GM12878 (cell line): ENCODE data around the gene PNPLA5. TPM values are rescaled to one million over a fixed set of nuclear protein-coding genes. Genes with fewer than 3 reads are reported as not detected.

ENCODE experiments used
- ATAC-seq: fragments of 200-7000 bp; cut with Tn5 transposase; 3 replicates; pipeline ENCODE4 v1.9.1; 2020; ENCODE audit warnings: mild to moderate bottlenecking, moderate library complexity
- BruUV-seq: library from RNA; stranded (reverse); fragments of 400-500 nt; replicated peaks from 2 replicates; lab custom pipeline; 2021; lab: Mats Ljungman, UMichigan
- CTCF ChIA-PET: fragments of 300-600 bp; sonication (Branson Sonifier 250); formaldehyde crosslinking; extraction: SDS; loops from one replicate; lab custom pipeline; 2021; ENCODE audit warnings: inconsistent platforms; lab: Yijun Ruan, JAX
- POLR2A ChIA-PET: fragments of 350-600 bp; formaldehyde crosslinking; extraction: SDS; loops from one replicate; lab custom pipeline; 2021; ENCODE audit warnings: inconsistent platforms; lab: Charles Lee
- RAD21 ChIA-PET: fragments of 300-600 bp; sonication (Branson Sonifier 250); formaldehyde crosslinking; loops from one replicate; lab custom pipeline; 2023; ENCODE audit warnings: antibody characterized with exemption; ENCODE audit not compliant: unreplicated experiment; lab: Charles Lee
- SMC1A ChIA-PET: fragments of 300-600 bp; sonication (Branson Sonifier 250); formaldehyde crosslinking; loops from one replicate; lab custom pipeline; 2023; ENCODE audit not compliant: unreplicated experiment, uncharacterized antibody; lab: Charles Lee
- DNase-seq: peaks from one replicate; pipeline ENCODE4 v3.0.0-alpha.2; 2011; ENCODE audit warnings: low read depth, low spot score
- FAIRE-seq: peaks from 3 replicates; lab custom pipeline; 2011; peaks lifted over from hg19 to GRCh38; lab: Jason Lieb, UNC
- H2AFZ ChIP-seq: 2 replicates; pipeline ENCODE4 v1.6.0; 2011; ENCODE audit warnings: low read depth, low read length, control low read depth; ENCODE audit not compliant: control insufficient read depth
- H3K27ac ChIP-seq: 2 replicates; pipeline ENCODE4 v1.5.1; 2011; ENCODE audit warnings: control low read depth; ENCODE audit not compliant: control insufficient read depth, insufficient read depth
- H3K27me3 ChIP-seq, 2 experiments: replicated peaks in 1 of 2; 2 replicates each; pipeline versions ENCODE4 v1.6.0 to v1.6.1; 2011; ENCODE audit warnings: low read length in 1 of 2; ENCODE audit not compliant: control insufficient read depth in 2 of 2, insufficient read depth in 2 of 2
- H3K36me3 ChIP-seq, 2 experiments: 2 replicates each; pipeline ENCODE4 v1.5.1; 2011; ENCODE audit warnings: low read length in 1 of 2; ENCODE audit not compliant: control insufficient read depth in 2 of 2, insufficient read depth in 2 of 2
- H3K4me1 ChIP-seq: 2 replicates; pipeline ENCODE4 v1.6.1; 2011; ENCODE audit warnings: mild to moderate bottlenecking, low read length, moderate library complexity, mixed read lengths; ENCODE audit not compliant: control insufficient read depth, insufficient read depth
- H3K4me2 ChIP-seq: 2 replicates; pipeline ENCODE4 v1.6.0; 2011; ENCODE audit warnings: control low read depth; ENCODE audit not compliant: control insufficient read depth, insufficient read depth
- H3K4me3 ChIP-seq: fragments of 200-600 bp; sonication (generic); 2 replicates; pipeline ENCODE4 v1.5.1; 2016
- H3K79me2 ChIP-seq: 2 replicates; pipeline ENCODE4 v1.6.0; 2011; ENCODE audit warnings: low read length; ENCODE audit not compliant: control insufficient read depth, insufficient read depth
- H3K9ac ChIP-seq: 2 replicates; pipeline ENCODE4 v1.8.0; 2011; ENCODE audit warnings: low read length, control low read depth, mixed read lengths; ENCODE audit not compliant: control insufficient read depth, insufficient read depth
- H3K9me3 ChIP-seq: replicated peaks from 3 replicates; pipeline ENCODE4 v1.5.1; 2011; ENCODE audit warnings: mild to moderate bottlenecking, low read length; ENCODE audit not compliant: control insufficient read depth, insufficient read depth
- H4K20me1 ChIP-seq: 2 replicates; pipeline ENCODE4 v1.6.0; 2011; ENCODE audit not compliant: control insufficient read depth, insufficient read depth
- BMI1 ChIP-seq: fragments of 450-650 bp; IDR thresholded peaks from 2 replicates; pipeline ENCODE4 v1.6.1; 2016; ENCODE audit warnings: mild to moderate bottlenecking, moderate library complexity, borderline replicate concordance
- CHD2 ChIP-seq: IDR thresholded peaks from 2 replicates; pipeline ENCODE4 v1.6.1; 2011; ENCODE audit warnings: low read depth, low read length, improper control_type of control experiment, borderline replicate concordance
- DPF2 ChIP-seq: fragments of 450-650 bp; IDR thresholded peaks from 2 replicates; pipeline ENCODE4 v1.6.1; 2017; ENCODE audit warnings: mild to moderate bottlenecking
- EGR1 ChIP-seq, 2 experiments: IDR thresholded peaks; 1 replicate in 1 of 2; 2 replicates in 1 of 2; pipeline ENCODE4 v1.6.1; 2011 to 2012; ENCODE audit warnings: low read depth in 2 of 2, low read length in 2 of 2, borderline replicate concordance in 1 of 2, mild to moderate bottlenecking in 1 of 2, moderate library complexity in 1 of 2
- HDAC2 ChIP-seq: fragments of 200-600 bp; sonication (generic); IDR thresholded peaks from 2 replicates; pipeline ENCODE4 v1.6.1; 2017
- HDAC6 ChIP-seq: fragments of 200-600 bp; sonication (generic); IDR thresholded peaks from one replicate; pipeline ENCODE4 v1.8.0; 2017; ENCODE audit warnings: antibody characterized with exemption; ENCODE audit not compliant: unreplicated experiment
- IRF4 ChIP-seq: IDR thresholded peaks from 2 replicates; pipeline ENCODE4 v1.6.1; 2011; ENCODE audit warnings: low read depth, low read length
- NBN ChIP-seq: fragments of 450-650 bp; IDR thresholded peaks from 2 replicates; pipeline ENCODE4 v1.6.1; 2016
- NFYA ChIP-seq: IDR thresholded peaks from 2 replicates; pipeline ENCODE4 v1.6.1; 2011; ENCODE audit warnings: low read depth, mild to moderate bottlenecking, low read length, improper control_type of control experiment, borderline replicate concordance
- POLR2AphosphoS5 ChIP-seq: IDR thresholded peaks from 2 replicates; pipeline ENCODE4 v1.6.1; 2011; ENCODE audit warnings: mild to moderate bottlenecking, low read length, inconsistent platforms
- POU2F2 ChIP-seq: IDR thresholded peaks from 3 replicates; pipeline ENCODE4 v1.6.1; 2011; ENCODE audit warnings: low read depth, mild to moderate bottlenecking, low read length, borderline replicate concordance
- RELA ChIP-seq: fragments of 450-650 bp; IDR thresholded peaks from 2 replicates; pipeline ENCODE4 v1.8.0; 2014; ENCODE audit warnings: borderline replicate concordance; ENCODE audit not compliant: partially characterized antibody
- SIX5 ChIP-seq: IDR thresholded peaks from 2 replicates; pipeline ENCODE4 v1.6.1; 2011; ENCODE audit warnings: mild to moderate bottlenecking, low read depth, low read length, moderate library complexity; ENCODE audit not compliant: severe bottlenecking
- SMC3 ChIP-seq: IDR thresholded peaks from 2 replicates; pipeline ENCODE4 v1.6.1; 2011; ENCODE audit warnings: low read length, improper control_type of control experiment, borderline replicate concordance
- YY1 ChIP-seq: IDR thresholded peaks from 2 replicates; pipeline ENCODE4 v1.6.1; 2011; ENCODE audit warnings: low read depth, mild to moderate bottlenecking, low read length
- ZNF207 ChIP-seq: fragments of 450-650 bp; IDR thresholded peaks from 2 replicates; pipeline ENCODE4 v1.6.1; 2014; ENCODE audit warnings: antibody characterized with exemption, mild to moderate bottlenecking, borderline replicate concordance
- WGBS: methylation state at CpG from one replicate; pipeline ENCODE4 v1.1.6; 2016; ENCODE audit warnings: low lambda C conversion rate; ENCODE audit not compliant: insufficient replicate concordance, insufficient coverage; ENCODE audit errors: missing lambda C conversion rate; 5-methylcytosine and 5-hydroxymethylcytosine counted together
- in situ Hi-C: fragments of 300-500 bp; cut with MboI; formaldehyde crosslinking; loops from 9 replicates; pipeline ENCODE4 v1.14.3; 2018; ENCODE audit warnings: mixed read lengths
- intact Hi-C: fragments of 100-400 bp; cut with micrococcal nuclease; formaldehyde crosslinking; loops from one replicate; pipeline ENCODE4 v1.14.2; 2022; ENCODE audit not compliant: unreplicated experiment
- polyA plus RNA-seq, 11 experiments: library from polyadenylated mRNA; depleted of rRNA in 4 of 11; unstranded in 6 of 11; stranded (reverse) in 5 of 11; fragments of >200 nt; fragmentation: Nextera tagmentation in 4 of 11; fragmentation: Illumina TruSeq in 1 of 11; extraction: Ambion mirVana in 4 of 11; extraction: Trizol in 1 of 11; gene quantifications; 1 replicate in 1 of 11; 2 replicates in 10 of 11; pipeline versions ENCODE4 v1.2.1 to v1.2.3, GENCODE V29; 2011 to 2016; ENCODE audit warnings: inconsistent platforms in 2 of 11, missing spikeins in 2 of 11, low read depth in 1 of 11
- total RNA-seq, 4 experiments: library from RNA; depleted of rRNA in 3 of 4; stranded (reverse); fragments of >200 nt in 3 of 4; fragmentation: Illumina TruSeq in 1 of 4; extraction: Trizol in 1 of 4; gene quantifications; 2 replicates each; pipeline versions ENCODE4 v1.2.1 to v1.2.3, GENCODE V29; 2013 to 2021
- TF ChIP-seq, protein P1 (sequence below): fragments of 450-650 bp; IDR thresholded peaks from 2 replicates; pipeline ENCODE4 v1.6.1; 2017; ENCODE audit warnings: mild to moderate bottlenecking, moderate library complexity
- TF ChIP-seq, protein P2 (sequence below): fragments of 450-650 bp; IDR thresholded peaks from 2 replicates; pipeline ENCODE4 v1.6.1; 2016; ENCODE audit warnings: mild to moderate bottlenecking
- TF ChIP-seq, protein P3 (sequence below): IDR thresholded peaks from 2 replicates; pipeline ENCODE4 v1.6.1; 2011; ENCODE audit warnings: mild to moderate bottlenecking, low read depth, low read length, moderate library complexity; ENCODE audit not compliant: insufficient replicate concordance

Gene PNPLA5
- total and polyA plus RNA-seq, 10 of the 15 experiments (the other 5 are each of a cell fraction or from before 2014, with no cell fraction given), result not detected

DNA sequence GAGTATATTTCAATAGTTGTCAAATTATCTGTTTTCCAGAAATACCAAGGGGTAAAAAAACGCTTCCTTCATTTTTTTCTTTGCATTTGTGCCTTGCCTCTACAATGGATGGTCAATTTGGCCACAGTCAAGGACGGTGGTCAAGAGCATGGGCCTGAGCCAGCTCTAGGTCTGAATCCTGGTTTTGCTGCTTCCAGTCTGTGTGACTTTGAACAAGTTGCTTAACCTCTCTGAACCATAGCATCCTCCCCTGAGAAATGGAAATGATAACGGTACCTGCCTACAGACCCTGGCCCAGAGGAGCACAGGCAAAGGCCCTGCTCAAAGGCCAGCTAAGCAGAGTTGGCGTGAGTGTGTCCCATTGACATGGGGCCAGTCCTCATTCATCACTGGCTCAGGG, 3.1 kb downstream of the PNPLA5 start (continued):
- TF ChIP-seq SMC3 (no peak), YY1 (no peak), NFYA (no peak), POU2F2 (no peak), IRF4 (no peak), HDAC2 (no peak)
- TF ChIP-seq, protein P1, sequence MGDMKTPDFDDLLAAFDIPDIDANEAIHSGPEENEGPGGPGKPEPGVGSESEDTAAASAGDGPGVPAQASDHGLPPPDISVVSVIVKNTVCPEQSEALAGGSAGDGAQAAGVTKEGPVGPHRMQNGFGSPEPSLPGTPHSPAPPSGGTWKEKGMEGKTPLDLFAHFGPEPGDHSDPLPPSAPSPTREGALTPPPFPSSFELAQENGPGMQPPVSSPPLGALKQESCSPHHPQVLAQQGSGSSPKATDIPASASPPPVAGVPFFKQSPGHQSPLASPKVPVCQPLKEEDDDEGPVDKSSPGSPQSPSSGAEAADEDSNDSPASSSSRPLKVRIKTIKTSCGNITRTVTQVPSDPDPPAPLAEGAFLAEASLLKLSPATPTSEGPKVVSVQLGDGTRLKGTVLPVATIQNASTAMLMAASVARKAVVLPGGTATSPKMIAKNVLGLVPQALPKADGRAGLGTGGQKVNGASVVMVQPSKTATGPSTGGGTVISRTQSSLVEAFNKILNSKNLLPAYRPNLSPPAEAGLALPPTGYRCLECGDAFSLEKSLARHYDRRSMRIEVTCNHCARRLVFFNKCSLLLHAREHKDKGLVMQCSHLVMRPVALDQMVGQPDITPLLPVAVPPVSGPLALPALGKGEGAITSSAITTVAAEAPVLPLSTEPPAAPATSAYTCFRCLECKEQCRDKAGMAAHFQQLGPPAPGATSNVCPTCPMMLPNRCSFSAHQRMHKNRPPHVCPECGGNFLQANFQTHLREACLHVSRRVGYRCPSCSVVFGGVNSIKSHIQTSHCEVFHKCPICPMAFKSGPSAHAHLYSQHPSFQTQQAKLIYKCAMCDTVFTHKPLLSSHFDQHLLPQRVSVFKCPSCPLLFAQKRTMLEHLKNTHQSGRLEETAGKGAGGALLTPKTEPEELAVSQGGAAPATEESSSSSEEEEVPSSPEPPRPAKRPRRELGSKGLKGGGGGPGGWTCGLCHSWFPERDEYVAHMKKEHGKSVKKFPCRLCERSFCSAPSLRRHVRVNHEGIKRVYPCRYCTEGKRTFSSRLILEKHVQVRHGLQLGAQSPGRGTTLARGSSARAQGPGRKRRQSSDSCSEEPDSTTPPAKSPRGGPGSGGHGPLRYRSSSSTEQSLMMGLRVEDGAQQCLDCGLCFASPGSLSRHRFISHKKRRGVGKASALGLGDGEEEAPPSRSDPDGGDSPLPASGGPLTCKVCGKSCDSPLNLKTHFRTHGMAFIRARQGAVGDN, result no peak

DNA sequence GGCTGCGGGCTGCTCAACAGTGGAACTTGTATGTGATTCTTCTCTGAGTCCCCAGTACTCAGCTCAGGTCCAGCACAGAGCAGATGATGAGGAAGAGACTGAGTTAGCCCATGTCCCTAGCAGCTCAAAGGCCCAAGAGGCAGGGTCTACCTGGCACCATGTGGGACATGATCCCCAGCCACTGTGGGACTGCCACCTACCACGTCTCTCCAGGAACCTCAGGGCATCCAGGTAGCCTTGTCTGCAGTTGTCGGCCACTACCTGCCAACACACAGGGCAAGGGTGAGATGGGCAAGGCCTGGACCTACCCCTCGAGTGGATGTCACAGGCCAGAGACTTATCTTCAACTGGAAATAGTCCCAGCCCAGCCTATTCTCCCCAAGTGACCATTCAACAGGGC, 4.4 kb downstream of the PNPLA5 start:
- POLR2A ChIA-PET, result no interaction called here
- Histone ChIP-seq H3K9me3 (no peaks in the 10 kb centered on the region), H3K27ac (no peak overlapping the region), H3K4me1 (peaks cover 9% of the 10 kb centered on the region), H3K4me2 (no peak overlapping the region), H3K4me3 (no peak overlapping the region), H3K36me3 (no peaks in the 10 kb centered on the region), H3K27me3 (peaks cover 8 to 11% of the 10 kb centered on the region in 2 experiments), H3K9ac (no peak overlapping the region), H3K79me2 (no peaks in the 10 kb centered on the region), H2AFZ (no peak overlapping the region), H4K20me1 (no peaks in the 10 kb centered on the region; the same call in 1 of the 2 replicates)
- ATAC-seq (no peak), FAIRE-seq (no peak), DNase-seq (no peak)
- SMC1A ChIA-PET, result no interaction called here
- in situ Hi-C loops (no loop called here), intact Hi-C loops (loop anchor here (10.0 kb wide), 1 partner anchor 143 kb away; no protein-coding TSS in a partner anchor)
- RAD21 ChIA-PET, result no interaction called here
- no TSS peak for BruUV-seq
- CTCF ChIA-PET, result no interaction called here
- 17% methylated on average over 4 of the region's 4 CpGs for WGBS
- no peak for TF ChIP-seq CHD2
- no peak for TF ChIP-seq NBN
- TF ChIP-seq SIX5, result no peak
- TF ChIP-seq HDAC6, result no peak
- TF ChIP-seq, protein P2, sequence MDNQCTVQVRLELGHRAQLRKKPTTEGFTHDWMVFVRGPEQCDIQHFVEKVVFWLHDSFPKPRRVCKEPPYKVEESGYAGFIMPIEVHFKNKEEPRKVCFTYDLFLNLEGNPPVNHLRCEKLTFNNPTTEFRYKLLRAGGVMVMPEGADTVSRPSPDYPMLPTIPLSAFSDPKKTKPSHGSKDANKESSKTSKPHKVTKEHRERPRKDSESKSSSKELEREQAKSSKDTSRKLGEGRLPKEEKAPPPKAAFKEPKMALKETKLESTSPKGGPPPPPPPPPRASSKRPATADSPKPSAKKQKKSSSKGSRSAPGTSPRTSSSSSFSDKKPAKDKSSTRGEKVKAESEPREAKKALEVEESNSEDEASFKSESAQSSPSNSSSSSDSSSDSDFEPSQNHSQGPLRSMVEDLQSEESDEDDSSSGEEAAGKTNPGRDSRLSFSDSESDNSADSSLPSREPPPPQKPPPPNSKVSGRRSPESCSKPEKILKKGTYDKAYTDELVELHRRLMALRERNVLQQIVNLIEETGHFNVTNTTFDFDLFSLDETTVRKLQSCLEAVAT, result no peak
- TF ChIP-seq RELA, result no peak
- TF ChIP-seq EGR1 (IDR thresholded peaks at IDR 0.05; ENCODE audit: borderline replicate concordance in 1 of 2, low read depth in 2 of 2, low read length in 2 of 2), result no peak
- TF ChIP-seq BMI1, result no peak
- no peak for TF ChIP-seq DPF2
- TF ChIP-seq ZNF207, result no peak
- no peak for TF ChIP-seq POLR2AphosphoS5
- TF ChIP-seq, protein P3, sequence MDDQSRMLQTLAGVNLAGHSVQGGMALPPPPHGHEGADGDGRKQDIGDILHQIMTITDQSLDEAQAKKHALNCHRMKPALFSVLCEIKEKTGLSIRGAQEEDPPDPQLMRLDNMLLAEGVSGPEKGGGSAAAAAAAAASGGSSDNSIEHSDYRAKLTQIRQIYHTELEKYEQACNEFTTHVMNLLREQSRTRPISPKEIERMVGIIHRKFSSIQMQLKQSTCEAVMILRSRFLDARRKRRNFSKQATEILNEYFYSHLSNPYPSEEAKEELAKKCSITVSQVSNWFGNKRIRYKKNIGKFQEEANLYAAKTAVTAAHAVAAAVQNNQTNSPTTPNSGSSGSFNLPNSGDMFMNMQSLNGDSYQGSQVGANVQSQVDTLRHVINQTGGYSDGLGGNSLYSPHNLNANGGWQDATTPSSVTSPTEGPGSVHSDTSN, result no peak
